Colon (tissue), 2 donors: ENCODE results near the gene PARP3.
"Not testable (repeated sequence)": the region's sequence is repeated elsewhere in the genome, so short reads cannot be mapped to it uniquely, and the experiment has no call there.

ENCODE experiments used
- FAIRE-seq: peaks from 2 replicates; lab custom pipeline; 2012; peaks lifted over from hg19 to GRCh38; lab: Jason Lieb, UNC
- donor health status: control.
- donor health status: control.

Gene PARP3

GRCh38 chr3:51986010-51986947 lies 44.1 kb downstream of the PARP3 start:
- no peak for FAIRE-seq

DNA sequence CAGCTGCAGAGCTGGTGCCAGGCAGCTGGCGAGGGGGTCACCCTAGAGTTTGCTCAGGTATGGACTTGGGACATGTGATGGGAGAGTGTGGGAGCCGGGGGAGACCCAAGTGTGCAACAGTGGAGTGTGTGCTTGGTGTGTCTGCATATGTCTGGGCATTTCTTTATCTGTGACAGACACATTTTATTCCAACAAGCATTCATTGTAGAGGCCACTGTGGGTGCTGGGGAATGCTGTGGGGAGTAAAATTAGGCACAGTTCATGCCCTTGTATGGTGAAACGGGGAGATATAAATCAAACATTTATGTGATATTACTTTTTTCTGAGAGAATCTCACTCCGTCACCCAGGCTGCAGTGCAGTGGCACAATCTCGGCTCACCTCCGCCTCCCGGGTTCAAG lies 45.4 kb downstream of the PARP3 start:
- FAIRE-seq, result no peak

- no peak for FAIRE-seq
These were observed 46.4 kb downstream of the PARP3 start for GRCh38 chr3:51988286-51989146.

- not testable (repeated sequence) for FAIRE-seq
These were observed 48.4 kb downstream of the PARP3 start for GRCh38 chr3:51990501-51990971.

DNA sequence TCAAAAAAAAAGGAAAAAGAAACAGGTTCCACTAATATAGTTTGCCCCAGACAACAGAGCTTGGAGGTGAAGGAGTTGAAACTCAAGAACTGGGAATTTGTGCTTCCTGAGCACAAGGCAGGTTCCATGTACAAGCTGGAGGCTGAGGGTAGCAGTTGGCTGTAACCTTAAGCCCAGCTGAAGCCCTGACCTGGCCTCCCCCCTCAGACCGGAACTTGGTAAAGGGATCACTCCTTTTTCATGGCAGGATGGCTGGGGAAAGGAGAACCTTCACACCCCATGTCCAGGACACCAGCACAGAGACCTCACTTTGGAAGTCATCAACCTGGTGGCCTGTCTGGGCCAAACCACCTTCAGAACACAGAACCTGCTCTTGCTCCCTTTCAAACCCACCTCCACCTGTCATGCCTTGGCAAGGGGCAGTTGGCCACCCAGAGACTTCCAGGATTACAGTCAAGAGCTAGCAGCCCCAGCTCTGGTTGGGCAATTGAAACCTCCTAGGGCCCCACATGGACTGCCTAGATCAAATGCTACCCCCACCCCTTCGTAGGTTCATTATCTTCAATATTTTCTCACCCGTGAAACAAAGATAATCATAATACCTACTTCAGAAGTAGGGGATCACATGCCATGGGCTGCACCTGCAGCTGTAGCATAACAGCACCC lies 50.0 kb downstream of the PARP3 start:
- no peak for FAIRE-seq

- FAIRE-seq, result not testable (repeated sequence)
These were observed 51.5 kb downstream of the PARP3 start for GRCh38 chr3:51993657-51994056.

GRCh38 chr3:51994530-51994929 lies 52.4 kb downstream of the PARP3 start:
- FAIRE-seq, result no peak

- no peak for FAIRE-seq
These were observed 53.4 kb downstream of the PARP3 start, which contains the start of gene RPL29 for GRCh38 chr3:51995346-51996163. RPL29 (minus strand) TSS chr3:51995895; CDS start chr3:51995461, 434 bp downstream.

DNA sequence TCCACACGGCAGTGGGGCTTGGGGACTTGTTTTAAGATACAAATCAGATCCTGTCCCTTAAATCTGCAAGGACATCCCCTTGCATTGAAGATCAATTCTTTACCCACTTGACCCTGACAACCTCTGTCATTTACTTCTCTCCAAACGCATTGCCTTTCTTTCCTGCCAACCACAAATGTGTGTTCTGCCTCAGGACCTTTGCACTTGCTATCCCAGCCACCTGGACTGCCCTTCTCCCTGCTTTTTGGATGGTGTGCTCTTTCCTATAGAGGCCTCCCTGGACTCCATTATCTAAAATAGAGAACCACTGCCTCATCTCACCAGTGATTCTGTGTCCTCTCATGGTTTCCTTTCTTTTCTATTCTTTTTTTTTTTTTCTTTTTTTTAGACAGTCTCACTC lies 55.0 kb downstream of the PARP3 start:
- FAIRE-seq, result no peak

DNA sequence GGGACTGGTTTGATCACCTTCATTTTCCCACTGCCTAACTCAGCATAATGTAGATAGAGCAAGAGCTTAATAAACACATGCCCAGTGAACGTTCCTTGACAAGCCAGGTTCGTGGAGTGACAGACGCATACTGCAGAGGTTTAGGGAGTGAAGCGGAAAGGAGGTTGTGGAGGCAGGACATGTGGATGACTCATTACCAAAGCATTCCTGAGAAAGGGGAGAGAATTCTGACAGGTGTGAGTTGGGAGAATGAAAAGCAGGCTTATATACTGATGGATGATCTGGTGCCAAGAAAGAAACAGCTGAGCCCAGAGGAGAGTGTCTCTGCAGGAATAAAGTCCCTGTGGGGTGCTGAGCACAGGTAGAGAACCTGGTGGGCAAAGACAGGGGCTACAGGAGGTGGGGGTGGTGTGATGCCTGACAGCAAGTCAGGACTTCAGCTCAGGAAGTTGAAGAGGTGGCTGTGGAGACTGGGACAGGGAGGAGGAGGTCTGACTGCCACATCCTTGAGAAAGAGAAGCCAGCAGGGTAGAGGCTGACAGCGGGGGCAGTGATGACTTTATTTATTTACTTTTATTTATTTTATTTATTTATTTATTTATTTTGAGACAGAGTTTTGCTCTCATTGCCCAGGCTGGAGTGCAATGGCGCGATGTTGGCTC lies 55.9 kb downstream of the PARP3 start:
- FAIRE-seq, result no peak
